CD14-positive monocyte (primary cell): ENCODE measurements around the gene GRM8. TPM values are rescaled to one million over a fixed set of nuclear protein-coding genes. Genes with fewer than 3 reads are reported as not detected.

ENCODE experiments used
- DNase-seq, 3 donors: peaks; one replicate each; pipeline ENCODE4 v3.0.0-alpha.2; 2011 to 2022
- H2AFZ ChIP-seq: 2 replicates; pipeline ENCODE4 v1.6.0; 2012; ENCODE audit warnings: mild to moderate bottlenecking, low read depth, low read length, inconsistent platforms; ENCODE audit not compliant: insufficient read depth, poor library complexity, severe bottlenecking
- H3K27ac ChIP-seq, 2 donors: 1 replicate in 1 of 2; 2 replicates in 1 of 2; pipeline ENCODE4 v1.5.1; 2012 to 2013; ENCODE audit warnings: low read length in 2 of 2, control low read depth in 1 of 2, inconsistent platforms in 1 of 2, low read depth in 1 of 2, mild to moderate bottlenecking in 1 of 2
- H3K27me3 ChIP-seq, 2 donors: one replicate each; pipeline versions ENCODE4 v1.6.0 to v1.6.1; 2011 to 2013; ENCODE audit warnings: low read length in 2 of 2; ENCODE audit not compliant: control insufficient read depth in 2 of 2, insufficient read depth in 2 of 2
- H3K36me3 ChIP-seq, 2 donors: replicated peaks in 1 of 2; 1 replicate in 1 of 2; 2 replicates in 1 of 2; pipeline versions ENCODE4 v1.5.1 to v1.6.1; 2012 to 2013; ENCODE audit warnings: low read length in 2 of 2, control low read depth in 1 of 2, inconsistent platforms in 1 of 2, mild to moderate bottlenecking in 1 of 2; ENCODE audit not compliant: insufficient read depth in 2 of 2, control insufficient read depth in 1 of 2
- H3K4me1 ChIP-seq, 2 donors: 1 replicate in 1 of 2; 2 replicates in 1 of 2; pipeline versions ENCODE4 v1.5.1 to v1.6.1; 2012 to 2013; ENCODE audit warnings: low read length in 2 of 2, control low read depth in 1 of 2, inconsistent platforms in 1 of 2, mild to moderate bottlenecking in 1 of 2, moderate library complexity in 1 of 2; ENCODE audit not compliant: insufficient read depth in 2 of 2, control insufficient read depth in 1 of 2
- H3K4me2 ChIP-seq: replicated peaks from 2 replicates; pipeline ENCODE3; 2012; ENCODE audit warnings: low read length, moderate library complexity, mild to moderate bottlenecking; ENCODE audit not compliant: poor library complexity, severe bottlenecking; ENCODE audit errors: extremely low read depth
- H3K4me3 ChIP-seq, 3 experiments: fragments of 200-600 bp in 1 of 3; sonication (generic) in 1 of 3; replicated peaks in 1 of 3; 1 replicate in 2 of 3; 2 replicates in 1 of 3; pipeline ENCODE4 v1.5.1; 2011 to 2013; ENCODE audit warnings: low read length in 3 of 3, mild to moderate bottlenecking in 3 of 3, control low read depth in 2 of 3, low read depth in 2 of 3, inconsistent platforms in 1 of 3, moderate library complexity in 1 of 3
- H3K79me2 ChIP-seq: 2 replicates; pipeline ENCODE4 v1.6.0; 2012; ENCODE audit warnings: mild to moderate bottlenecking, control low read depth, inconsistent platforms, low read length, moderate library complexity; ENCODE audit not compliant: insufficient read depth
- H3K9ac ChIP-seq: 2 replicates; pipeline ENCODE4 v1.6.0; 2017; ENCODE audit warnings: low read length, mild to moderate bottlenecking; ENCODE audit not compliant: insufficient read depth, poor library complexity, severe bottlenecking
- H3K9me3 ChIP-seq, 2 donors: replicated peaks in 1 of 2; 1 replicate in 1 of 2; 2 replicates in 1 of 2; pipeline versions ENCODE4 v1.5.1 to v1.6.1; 2012 to 2013; ENCODE audit warnings: low read length in 2 of 2, control low read depth in 1 of 2; ENCODE audit not compliant: control insufficient read depth in 1 of 2, insufficient read depth in 1 of 2
- H4K20me1 ChIP-seq: 2 replicates; pipeline ENCODE4 v1.6.0; 2012; ENCODE audit warnings: mild to moderate bottlenecking, low read length, control low read depth, moderate library complexity; ENCODE audit not compliant: insufficient read depth
- H3K27ac Mint-ChIP-seq, 7 donors: one replicate each; pipeline ENCODE4 v1.8.0; 2020; ENCODE audit warnings: mild to moderate bottlenecking in 7 of 7, mixed read lengths in 7 of 7, moderate library complexity in 6 of 7, inconsistent platforms in 2 of 7
- H3K27me3 Mint-ChIP-seq, 3 donors: one replicate each; pipeline ENCODE4 v1.8.0; 2021 to 2022; ENCODE audit warnings: low read depth in 3 of 3, mild to moderate bottlenecking in 3 of 3, mixed read lengths in 3 of 3, moderate library complexity in 3 of 3, inconsistent platforms in 1 of 3
- H3K36me3 Mint-ChIP-seq, 2 donors: one replicate each; pipeline ENCODE4 v1.8.0; 2020; ENCODE audit warnings: mixed read lengths in 2 of 2, inconsistent platforms in 1 of 2, mild to moderate bottlenecking in 1 of 2
- H3K4me1 Mint-ChIP-seq: one replicate; pipeline ENCODE4 v1.8.0; 2020; ENCODE audit warnings: mild to moderate bottlenecking, mixed read lengths
- H3K4me3 Mint-ChIP-seq, 2 donors: one replicate each; pipeline ENCODE4 v1.8.0; 2020; ENCODE audit warnings: mild to moderate bottlenecking in 2 of 2, mixed read lengths in 2 of 2, moderate library complexity in 1 of 2
- H3K9me3 Mint-ChIP-seq, 7 donors: one replicate each; pipeline ENCODE4 v1.8.0; 2020 to 2022; ENCODE audit warnings: mixed read lengths in 7 of 7, mild to moderate bottlenecking in 6 of 7, moderate library complexity in 6 of 7, inconsistent platforms in 2 of 7
- WGBS: methylation state at CpG from one replicate; pipeline ENCODE4 v1.1.5; 2013; ENCODE audit warnings: missing lambda C conversion rate; ENCODE audit not compliant: insufficient coverage; 5-methylcytosine and 5-hydroxymethylcytosine counted together
- intact Hi-C, 2 donors: fragments of 100-400 bp; cut with micrococcal nuclease; formaldehyde crosslinking; loops; one replicate each; pipeline versions ENCODE4 v1.15.0 to v1.15.1; 2023
- polyA plus RNA-seq, 3 donors: library from polyadenylated mRNA; depleted of rRNA in 1 of 3; unstranded in 2 of 3; stranded (reverse) in 1 of 3; fragments of 300-500 nt in 2 of 3; fragments of >200 nt in 1 of 3; fragmentation: Illumina TruSeq in 2 of 3; gene quantifications; 1 replicate in 2 of 3; 2 replicates in 1 of 3; pipeline ENCODE4 v1.2.3, GENCODE V29; 2012 to 2021
- TF ChIP-seq, protein P1 (sequence below): fragments of 200-600 bp; IDR thresholded peaks from one replicate; pipeline ENCODE4 v1.8.0; 2022; ENCODE audit warnings: antibody characterized with exemption, mild to moderate bottlenecking

The GRM8 gene
- polyA plus RNA-seq, 3 donors = not detected

DNA sequence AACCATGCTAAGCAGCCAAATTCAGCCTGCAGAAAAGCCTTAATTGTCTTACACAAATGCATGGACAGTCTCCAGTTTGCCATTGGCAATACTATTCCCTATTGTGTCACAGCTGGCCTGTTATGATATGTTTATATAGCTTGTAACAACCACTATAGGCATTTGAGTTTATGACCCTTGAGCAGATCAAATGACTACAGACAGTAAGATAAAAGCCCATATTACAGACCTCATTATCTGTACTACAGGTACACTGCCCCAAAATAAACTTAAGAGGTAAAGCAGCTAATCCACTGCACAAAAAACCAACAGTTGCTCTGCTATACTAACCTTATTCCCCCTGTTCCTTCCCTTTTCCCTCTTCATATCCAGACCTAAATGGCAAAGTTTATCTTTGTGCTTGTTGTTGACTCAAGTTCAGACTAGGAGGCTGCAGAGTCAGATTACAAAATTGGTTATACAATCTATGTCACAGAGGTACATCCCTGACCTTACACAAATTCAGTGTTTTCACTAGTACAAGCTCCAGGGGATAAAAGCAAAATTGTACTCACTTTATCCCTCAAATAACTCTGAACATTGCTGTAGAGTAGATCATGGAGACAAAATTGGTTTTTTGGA, 218.4 kb downstream of the GRM8 start:
- Histone ChIP-seq H3K4me1 (no peaks in the 10 kb centered on the region), H2AFZ (no peak overlapping the region), H3K9me3 (peaks cover 6 to 7% of the 10 kb centered on the region in 2 donors), H3K36me3 (no peaks in the 10 kb centered on the region), H3K4me3 (no peak overlapping the region), H3K27me3 (no peaks in the 10 kb centered on the region), H3K27ac (no peak overlapping the region), H3K4me2 (no peak overlapping the region), H3K79me2 (no peaks in the 10 kb centered on the region), H4K20me1 (no peaks in the 10 kb centered on the region), H3K9ac (no peak overlapping the region)
- Mint-ChIP-seq H3K9me3 (peaks cover 0 to 7% (median 2%) of the 10 kb centered on the region in 7 donors), H3K4me3 (no peak overlapping the region), H3K27me3 (peaks cover 0 to 2% (median 0%) of the 10 kb centered on the region in 3 donors), H3K36me3 (no peaks in the 10 kb centered on the region), H3K27ac (no peak overlapping the region), H3K4me1 (no peaks in the 10 kb centered on the region)
- no peak for DNase-seq
- intact Hi-C loops = no loop called here
- TF ChIP-seq, protein P1, sequence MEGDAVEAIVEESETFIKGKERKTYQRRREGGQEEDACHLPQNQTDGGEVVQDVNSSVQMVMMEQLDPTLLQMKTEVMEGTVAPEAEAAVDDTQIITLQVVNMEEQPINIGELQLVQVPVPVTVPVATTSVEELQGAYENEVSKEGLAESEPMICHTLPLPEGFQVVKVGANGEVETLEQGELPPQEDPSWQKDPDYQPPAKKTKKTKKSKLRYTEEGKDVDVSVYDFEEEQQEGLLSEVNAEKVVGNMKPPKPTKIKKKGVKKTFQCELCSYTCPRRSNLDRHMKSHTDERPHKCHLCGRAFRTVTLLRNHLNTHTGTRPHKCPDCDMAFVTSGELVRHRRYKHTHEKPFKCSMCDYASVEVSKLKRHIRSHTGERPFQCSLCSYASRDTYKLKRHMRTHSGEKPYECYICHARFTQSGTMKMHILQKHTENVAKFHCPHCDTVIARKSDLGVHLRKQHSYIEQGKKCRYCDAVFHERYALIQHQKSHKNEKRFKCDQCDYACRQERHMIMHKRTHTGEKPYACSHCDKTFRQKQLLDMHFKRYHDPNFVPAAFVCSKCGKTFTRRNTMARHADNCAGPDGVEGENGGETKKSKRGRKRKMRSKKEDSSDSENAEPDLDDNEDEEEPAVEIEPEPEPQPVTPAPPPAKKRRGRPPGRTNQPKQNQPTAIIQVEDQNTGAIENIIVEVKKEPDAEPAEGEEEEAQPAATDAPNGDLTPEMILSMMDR = no peak

GRCh38 chr7:127029823-127030222, 222.9 kb downstream of the GRM8 start:
- H3K4me3 ChIP-seq = no peak overlapping the region
- Mint-ChIP-seq H3K36me3 (no peaks in the 10 kb centered on the region), H3K27ac (no peak overlapping the region), H3K4me1 (no peaks in the 10 kb centered on the region), H3K27me3 (peaks cover 0 to 4% (median 0%) of the 10 kb centered on the region in 3 donors), H3K9me3 (peaks cover 0 to 5% (median 2%) of the 10 kb centered on the region in 7 donors), H3K4me3 (no peak overlapping the region)
- no peaks in the 10 kb centered on the region for H4K20me1 ChIP-seq
- no peak overlapping the region for H3K4me2 ChIP-seq
- no peaks in the 10 kb centered on the region for H3K36me3 ChIP-seq
- H3K27me3 ChIP-seq = no peaks in the 10 kb centered on the region
- no peaks in the 10 kb centered on the region for H3K4me1 ChIP-seq
- TF ChIP-seq, protein P1 = no peak
- WGBS = no CpG with 5 or more reads among the region's 2 CpGs
- DNase-seq = no peak
- no peak overlapping the region for H3K9ac ChIP-seq
- no peaks in the 10 kb centered on the region for H3K79me2 ChIP-seq
- no peak overlapping the region for H3K27ac ChIP-seq
- intact Hi-C loops = no loop called here
- no peak overlapping the region for H2AFZ ChIP-seq
- peaks cover 4 to 7% of the 10 kb centered on the region in 2 donors for H3K9me3 ChIP-seq
